DND-41 (cell line): ENCODE results near the gene KRTAP12-1.

Experiments
- ATAC-seq: fragments of 200-7000 bp; cut with Tn5 transposase; 3 replicates; pipeline ENCODE4 v1.9.1; 2021; ENCODE audit warnings: low read depth; ENCODE audit not compliant: insufficient read depth
- DNase-seq: peaks from one replicate; pipeline ENCODE4 v3.0.0-alpha.2; 2020
- H2AFZ ChIP-seq: 2 replicates; pipeline ENCODE4 v1.6.0; 2012; ENCODE audit warnings: low read depth, low read length
- H3K27ac ChIP-seq: 2 replicates; pipeline ENCODE4 v1.5.1; 2012; ENCODE audit warnings: low read length, inconsistent platforms
- H3K27me3 ChIP-seq: fragments of 200-600 bp; sonication (generic); 2 replicates; pipeline ENCODE4 v1.6.0; 2012; ENCODE audit warnings: low read length, mild to moderate bottlenecking, inconsistent platforms; ENCODE audit not compliant: insufficient read depth, poor library complexity
- H3K36me3 ChIP-seq: 2 replicates; pipeline ENCODE4 v1.5.1; 2012; ENCODE audit warnings: low read length, inconsistent platforms; ENCODE audit not compliant: insufficient read depth
- H3K4me1 ChIP-seq: 2 replicates; pipeline ENCODE4 v1.5.1; 2012; ENCODE audit warnings: mild to moderate bottlenecking, low read length; ENCODE audit not compliant: insufficient read depth
- H3K4me2 ChIP-seq: 2 replicates; pipeline ENCODE4 v1.6.0; 2012; ENCODE audit warnings: mild to moderate bottlenecking, moderate library complexity, low read length, inconsistent platforms; ENCODE audit not compliant: insufficient read depth
- H3K4me3 ChIP-seq, 2 experiments: fragments of 200-600 bp in 1 of 2; shearing (Covaris generic) in 1 of 2; 2 replicates each; pipeline ENCODE4 v1.5.1; 2012 to 2016; ENCODE audit warnings: inconsistent platforms in 2 of 2, low read length in 2 of 2, mild to moderate bottlenecking in 2 of 2, low read depth in 1 of 2, moderate library complexity in 1 of 2
- H3K79me2 ChIP-seq: 2 replicates; pipeline ENCODE4 v1.6.0; 2012; ENCODE audit warnings: low read length, inconsistent platforms; ENCODE audit not compliant: insufficient read depth
- H3K9ac ChIP-seq: 2 replicates; pipeline ENCODE4 v1.6.0; 2012; ENCODE audit warnings: low read depth, mild to moderate bottlenecking, inconsistent platforms, low read length, moderate library complexity
- H3K9me3 ChIP-seq: 2 replicates; pipeline ENCODE4 v1.5.1; 2012; ENCODE audit warnings: low read length, moderate library complexity, mild to moderate bottlenecking, inconsistent platforms; ENCODE audit not compliant: insufficient read depth, severe bottlenecking
- H4K20me1 ChIP-seq: 2 replicates; pipeline ENCODE4 v1.6.0; 2012; ENCODE audit warnings: low read length; ENCODE audit not compliant: insufficient read depth
- CTCF ChIP-seq: IDR thresholded peaks from 2 replicates; pipeline ENCODE4 v1.5.1; 2012; ENCODE audit warnings: borderline replicate concordance, low read length, moderate library complexity, mild to moderate bottlenecking; ENCODE audit not compliant: poor library complexity, severe bottlenecking; ENCODE audit errors: extremely low read depth
- EZH2 ChIP-seq: IDR thresholded peaks from 3 replicates; pipeline ENCODE4 v1.6.1; 2012; ENCODE audit warnings: borderline replicate concordance, low read depth, mild to moderate bottlenecking, moderate library complexity, low read length, inconsistent platforms; ENCODE audit not compliant: severe bottlenecking

The KRTAP12-1 gene

GRCh38 chr21:44718571-44718970 is 36.6 kb upstream of the KRTAP12-1 start:
- Histone ChIP-seq H4K20me1 (no peaks in the 10 kb centered on the region), H3K79me2 (no peaks in the 10 kb centered on the region), H3K27ac (no peak overlapping the region), H3K4me3 (no peak overlapping the region), H3K27me3 (peaks cover 14% of the 10 kb centered on the region), H3K36me3 (no peaks in the 10 kb centered on the region), H3K9me3 (no peaks in the 10 kb centered on the region), H3K4me1 (no peaks in the 10 kb centered on the region), H3K4me2 (no peak overlapping the region), H2AFZ (no peak overlapping the region), H3K9ac (no peak overlapping the region)
- ATAC-seq (no peak), DNase-seq (no peak)
- TF ChIP-seq EZH2: no peak
- TF ChIP-seq CTCF: peak; percentile 15

GRCh38 chr21:44718093-44718492 is 36.1 kb upstream of the KRTAP12-1 start:
- H3K79me2 ChIP-seq: no peaks in the 10 kb centered on the region
- ATAC-seq: no peak

GRCh38 chr21:44716984-44717383 is 35.0 kb upstream of the KRTAP12-1 start:
- no peak for ATAC-seq
- TF ChIP-seq CTCF (no peak), EZH2 (no peak)

More at GRCh38 chr21:44718093-44718492, 36.1 kb upstream of the KRTAP12-1 start:
- Histone ChIP-seq H4K20me1 (no peaks in the 10 kb centered on the region), H3K4me3 (no peak overlapping the region), H3K4me2 (no peak overlapping the region), H3K9me3 (no peaks in the 10 kb centered on the region), H3K36me3 (no peaks in the 10 kb centered on the region), H3K4me1 (no peaks in the 10 kb centered on the region), H3K9ac (no peak overlapping the region), H2AFZ (no peak overlapping the region), H3K27ac (no peak overlapping the region), H3K27me3 (peaks cover 15% of the 10 kb centered on the region)
- DNase-seq: no peak
- TF ChIP-seq CTCF (no peak), EZH2 (no peak)

GRCh38 chr21:44714905-44715304 is 32.9 kb upstream of the KRTAP12-1 start:
- Histone ChIP-seq H3K36me3 (no peaks in the 10 kb centered on the region), H3K79me2 (no peaks in the 10 kb centered on the region), H3K9me3 (no peaks in the 10 kb centered on the region), H3K27me3 (peaks cover 30% of the 10 kb centered on the region), H3K4me3 (no peak overlapping the region), H4K20me1 (no peaks in the 10 kb centered on the region), H3K4me2 (no peak overlapping the region), H3K9ac (no peak overlapping the region), H2AFZ (no peak overlapping the region), H3K27ac (no peak overlapping the region), H3K4me1 (no peaks in the 10 kb centered on the region)
- TF ChIP-seq EZH2 (no peak), CTCF (no peak)
- no peak for ATAC-seq
- no peak for DNase-seq

More at GRCh38 chr21:44716984-44717383, 35.0 kb upstream of the KRTAP12-1 start:
- Histone ChIP-seq H3K4me3 (no peak overlapping the region), H2AFZ (no peak overlapping the region), H3K9ac (no peak overlapping the region), H3K4me2 (no peak overlapping the region), H3K9me3 (no peaks in the 10 kb centered on the region), H3K4me1 (no peaks in the 10 kb centered on the region), H3K79me2 (no peaks in the 10 kb centered on the region), H4K20me1 (no peaks in the 10 kb centered on the region), H3K36me3 (no peaks in the 10 kb centered on the region), H3K27me3 (peaks cover 22% of the 10 kb centered on the region), H3K27ac (no peak overlapping the region)
- no peak for DNase-seq
